ENCODE measurements around the gene INTS6. TPM values are rescaled to one million over a fixed set of nuclear protein-coding genes. Genes with fewer than 3 reads are reported as not detected.
A peak's percentile ranks its signal among the peaks of the same experiment; 100 is the strongest.

The INTS6 gene
- total RNA-seq, 1 donor from 2014 or later = 48.8 TPM

DNA sequence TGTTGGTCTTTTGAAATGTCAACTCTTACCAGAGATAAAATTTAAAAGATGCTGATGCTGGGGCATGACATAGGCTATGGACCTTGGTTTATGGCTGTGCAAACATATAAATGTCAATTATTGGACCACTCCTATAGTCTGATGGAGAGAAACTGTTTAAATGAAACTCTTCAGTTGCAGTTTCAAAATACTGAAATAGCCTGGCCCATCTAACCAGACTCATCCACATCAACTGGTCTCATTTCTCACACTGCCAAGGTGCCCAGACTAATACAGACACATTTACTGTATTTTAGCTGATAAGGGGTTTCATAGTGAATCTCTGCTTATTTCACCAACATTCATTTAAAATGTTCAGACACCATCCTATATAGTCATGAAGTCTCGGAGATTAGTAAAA is 93.5 kb downstream of the INTS6 start:
- peaks cover 6% of the 10 kb centered on the region for H3K36me3 Mint-ChIP-seq (ENCODE audit: insufficient read depth)
- no peaks in the 10 kb centered on the region for H3K9me3 Mint-ChIP-seq (ENCODE audit: low read depth)
- TF ChIP-seq, protein P1, sequence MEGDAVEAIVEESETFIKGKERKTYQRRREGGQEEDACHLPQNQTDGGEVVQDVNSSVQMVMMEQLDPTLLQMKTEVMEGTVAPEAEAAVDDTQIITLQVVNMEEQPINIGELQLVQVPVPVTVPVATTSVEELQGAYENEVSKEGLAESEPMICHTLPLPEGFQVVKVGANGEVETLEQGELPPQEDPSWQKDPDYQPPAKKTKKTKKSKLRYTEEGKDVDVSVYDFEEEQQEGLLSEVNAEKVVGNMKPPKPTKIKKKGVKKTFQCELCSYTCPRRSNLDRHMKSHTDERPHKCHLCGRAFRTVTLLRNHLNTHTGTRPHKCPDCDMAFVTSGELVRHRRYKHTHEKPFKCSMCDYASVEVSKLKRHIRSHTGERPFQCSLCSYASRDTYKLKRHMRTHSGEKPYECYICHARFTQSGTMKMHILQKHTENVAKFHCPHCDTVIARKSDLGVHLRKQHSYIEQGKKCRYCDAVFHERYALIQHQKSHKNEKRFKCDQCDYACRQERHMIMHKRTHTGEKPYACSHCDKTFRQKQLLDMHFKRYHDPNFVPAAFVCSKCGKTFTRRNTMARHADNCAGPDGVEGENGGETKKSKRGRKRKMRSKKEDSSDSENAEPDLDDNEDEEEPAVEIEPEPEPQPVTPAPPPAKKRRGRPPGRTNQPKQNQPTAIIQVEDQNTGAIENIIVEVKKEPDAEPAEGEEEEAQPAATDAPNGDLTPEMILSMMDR (IDR thresholded peaks at IDR 0.05; ENCODE audit: unreplicated experiment) = no peak
- no peak overlapping the region for H3K27ac Mint-ChIP-seq
- DNase-seq (ENCODE audit: low spot score, unreplicated experiment) = no peak
- H3K4me1 Mint-ChIP-seq (ENCODE audit: low read depth) = peaks cover 12% of the 10 kb centered on the region
- no peaks in the 10 kb centered on the region for H3K27me3 Mint-ChIP-seq
- H3K4me3 Mint-ChIP-seq (ENCODE audit: low read depth) = no peak overlapping the region

DNA sequence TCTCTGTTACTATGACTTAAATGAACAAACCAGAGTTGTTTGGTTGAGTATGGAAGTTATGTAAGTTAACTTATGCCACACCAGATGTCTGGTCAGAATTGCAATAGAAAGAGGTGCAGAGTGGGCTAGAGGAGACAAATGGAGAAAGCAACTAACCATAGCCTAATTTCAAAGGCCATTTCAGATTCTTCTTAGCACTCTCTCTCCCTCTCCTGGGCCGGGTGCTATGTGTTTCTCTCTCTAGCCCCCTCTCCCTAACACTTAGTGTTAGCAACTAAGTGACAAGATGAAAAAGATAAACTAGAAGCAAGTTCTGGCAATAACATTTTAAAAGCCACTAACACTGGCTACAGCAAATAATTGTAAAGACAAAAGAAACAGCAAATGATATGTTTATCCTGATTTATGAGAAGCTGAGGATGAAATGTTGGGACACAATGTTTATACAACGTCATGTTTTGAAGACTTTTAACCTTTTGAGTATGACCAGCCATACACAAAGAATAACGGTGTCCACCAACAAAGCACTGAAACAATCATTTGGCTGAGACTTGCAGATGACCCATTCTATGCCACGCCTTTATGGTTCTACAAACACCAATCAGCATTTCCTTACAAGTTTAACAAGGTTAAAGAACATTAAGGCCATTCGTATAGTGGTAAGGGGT is 94.8 kb downstream of the INTS6 start:
- Mint-ChIP-seq H3K36me3 (ENCODE audit: insufficient read depth) (peaks cover 4% of the 10 kb centered on the region), H3K4me1 (ENCODE audit: low read depth) (peaks cover 12% of the 10 kb centered on the region)

DNA sequence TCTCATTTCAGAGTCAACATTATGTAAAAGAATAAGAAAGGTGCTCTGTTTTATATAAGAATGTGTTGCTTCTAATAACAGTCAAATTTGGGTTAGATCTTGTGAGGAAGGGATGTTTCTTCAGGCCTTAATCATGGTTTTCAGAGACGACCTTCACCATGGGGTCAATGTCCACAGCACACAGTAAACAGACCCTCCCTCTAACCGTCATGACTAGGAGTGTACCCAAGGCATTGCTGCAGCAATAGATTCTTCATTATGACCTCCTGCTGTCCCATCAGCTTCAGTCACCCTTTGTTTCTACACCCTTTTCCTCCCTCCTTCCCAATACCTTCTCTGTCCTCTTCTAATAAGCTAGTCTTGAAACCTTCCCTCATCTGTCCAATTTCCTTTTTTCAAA is 97.6 kb downstream of the INTS6 start:
- no peaks in the 10 kb centered on the region for H3K27me3 Mint-ChIP-seq
- H3K36me3 Mint-ChIP-seq (ENCODE audit: insufficient read depth) = peaks cover 2% of the 10 kb centered on the region
- H3K9me3 Mint-ChIP-seq (ENCODE audit: low read depth) = no peaks in the 10 kb centered on the region
- no peak for DNase-seq (ENCODE audit: low spot score, unreplicated experiment)
- no peak overlapping the region for H3K4me3 Mint-ChIP-seq (ENCODE audit: low read depth)
- H3K4me1 Mint-ChIP-seq (ENCODE audit: low read depth) = peaks cover 7% of the 10 kb centered on the region
- TF ChIP-seq, protein P1 (IDR thresholded peaks at IDR 0.05; ENCODE audit: unreplicated experiment) = no peak
- H3K27ac Mint-ChIP-seq = no peak overlapping the region

More for the DNA sequence above, 94.8 kb downstream of the INTS6 start:
- TF ChIP-seq, protein P1 (IDR thresholded peaks at IDR 0.05; ENCODE audit: unreplicated experiment) = no peak
- H3K27me3 Mint-ChIP-seq = no peaks in the 10 kb centered on the region
- no peak overlapping the region for H3K4me3 Mint-ChIP-seq (ENCODE audit: low read depth)
- no peak for DNase-seq (ENCODE audit: low spot score, unreplicated experiment)
- no peaks in the 10 kb centered on the region for H3K9me3 Mint-ChIP-seq (ENCODE audit: low read depth)
- no peak overlapping the region for H3K27ac Mint-ChIP-seq

DNA sequence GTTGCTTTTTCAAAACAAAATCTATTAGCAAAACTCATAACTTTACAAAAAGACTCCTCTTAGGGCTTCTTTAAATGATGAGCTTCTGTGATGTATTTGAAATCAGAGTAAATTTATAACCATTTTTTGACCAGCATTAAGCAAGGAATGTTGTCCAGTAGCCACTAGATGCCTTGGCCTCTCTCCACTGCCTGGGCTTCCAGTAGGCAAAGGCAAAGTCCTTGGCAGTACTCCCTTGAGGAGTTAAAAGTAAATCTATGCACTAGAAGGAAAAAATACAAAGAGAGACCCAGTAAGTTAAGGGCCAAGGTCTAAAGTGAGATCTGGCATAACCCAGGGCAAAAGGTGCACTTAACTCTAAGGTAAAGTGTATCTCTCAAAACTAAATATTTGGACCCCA is 103.8 kb downstream of the INTS6 start:
- no peaks in the 10 kb centered on the region for H3K9me3 Mint-ChIP-seq (ENCODE audit: low read depth)
- no peaks in the 10 kb centered on the region for H3K4me1 Mint-ChIP-seq (ENCODE audit: low read depth)
- H3K27me3 Mint-ChIP-seq = no peaks in the 10 kb centered on the region
- no peak for DNase-seq (ENCODE audit: low spot score, unreplicated experiment)
- TF ChIP-seq, protein P1 (IDR thresholded peaks at IDR 0.05; ENCODE audit: unreplicated experiment) = no peak
- peaks cover 2% of the 10 kb centered on the region for H3K36me3 Mint-ChIP-seq (ENCODE audit: insufficient read depth)
- peak overlapping the region; percentile 47 for H3K27ac Mint-ChIP-seq
- no peak overlapping the region for H3K4me3 Mint-ChIP-seq (ENCODE audit: low read depth)

DNA sequence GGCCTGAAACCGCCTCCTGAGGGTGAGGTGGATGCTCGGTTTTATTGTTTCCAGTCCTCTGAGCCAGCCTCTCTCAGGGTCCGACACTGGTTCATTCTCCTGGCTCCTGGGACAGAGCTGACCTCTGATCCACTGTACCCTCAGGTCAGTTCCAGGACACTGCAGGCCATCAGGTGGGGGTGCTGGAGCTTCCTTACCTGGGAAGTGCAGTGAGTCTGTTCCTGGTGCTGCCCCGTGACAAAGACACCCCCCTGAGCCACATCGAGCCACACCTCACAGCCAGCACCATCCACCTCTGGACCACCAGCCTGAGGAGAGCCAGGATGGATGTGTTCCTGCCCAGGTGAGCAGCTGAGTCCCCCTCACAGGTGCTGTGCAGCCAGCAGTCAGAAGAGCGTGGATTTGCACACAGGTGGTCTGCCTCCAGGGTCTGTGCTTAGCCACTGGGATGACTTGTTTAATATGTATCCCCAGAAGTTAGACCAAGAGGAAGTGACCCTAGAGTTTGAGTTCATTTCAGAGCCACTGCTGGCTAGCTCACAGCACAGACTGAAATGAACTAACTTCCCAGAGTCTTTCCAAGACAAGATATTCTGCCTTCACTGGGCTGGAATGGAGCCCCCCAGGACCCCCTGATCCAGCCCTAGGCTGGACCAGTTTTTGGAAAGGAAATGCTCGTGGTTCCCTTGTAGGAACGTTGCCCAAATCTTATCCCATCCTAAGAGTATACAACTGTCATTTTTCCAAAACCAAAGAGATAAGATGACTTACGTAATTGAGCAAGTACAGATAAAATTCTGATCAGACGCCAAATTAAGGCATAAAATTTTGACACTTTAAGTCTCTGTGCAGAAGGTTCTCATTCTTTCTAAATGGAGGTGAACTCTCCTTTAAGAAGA is 104.5 kb downstream of the INTS6 start:
- TF ChIP-seq, protein P1 (IDR thresholded peaks at IDR 0.05; ENCODE audit: unreplicated experiment) = no peak
- Mint-ChIP-seq H3K27me3 (no peaks in the 10 kb centered on the region), H3K36me3 (ENCODE audit: insufficient read depth) (peaks cover 2% of the 10 kb centered on the region), H3K4me3 (ENCODE audit: low read depth) (no peak overlapping the region), H3K9me3 (ENCODE audit: low read depth) (no peaks in the 10 kb centered on the region), H3K27ac (no peak overlapping the region), H3K4me1 (ENCODE audit: low read depth) (peaks cover 2% of the 10 kb centered on the region)
- no peak for DNase-seq (ENCODE audit: low spot score, unreplicated experiment)
